MG63 (cell line): Measurements from ENCODE around the gene CCDC126. TPM values are rescaled to one million over a fixed set of nuclear protein-coding genes. Genes with fewer than 3 reads are reported as not detected.
"Not testable (repeated sequence)": the region's sequence is repeated elsewhere in the genome, so short reads cannot be mapped to it uniquely, and the experiment has no call there.

ENCODE experiments used
- DNase-seq: peaks from one replicate; pipeline ENCODE4 v3.0.0-alpha.2; 2020
- H3K27me3 ChIP-seq: fragments of 250-450 bp; sonication (Bioruptor Pico); 2 replicates; pipeline ENCODE4 v1.5.1; 2020; ENCODE audit warnings: mild to moderate bottlenecking, moderate library complexity
- H3K36me3 ChIP-seq: fragments of 250-450 bp; sonication (Bioruptor Pico); 2 replicates; pipeline ENCODE4 v1.5.1; 2020; ENCODE audit warnings: mild to moderate bottlenecking, moderate library complexity
- H3K4me3 ChIP-seq: fragments of 250-450 bp; sonication (Bioruptor Pico); 2 replicates; pipeline ENCODE4 v1.5.1; 2020; ENCODE audit warnings: mild to moderate bottlenecking, moderate library complexity
- H3K9me3 ChIP-seq: fragments of 250-450 bp; sonication (Bioruptor Pico); 2 replicates; pipeline ENCODE4 v1.5.1; 2020; ENCODE audit warnings: mild to moderate bottlenecking, moderate library complexity
- total RNA-seq: library from RNA; depleted of rRNA; stranded (reverse); fragments of >200 nt; shearing (Covaris generic); gene quantifications from 2 replicates; pipeline ENCODE4 v1.2.3, GENCODE V29; 2014; ENCODE audit warnings: low replicate concordance; rRNA removed

CCDC126 gene
- total RNA-seq = 6.3 and 10.7 TPM in 2 replicates

GRCh38 chr7:23597094-23598091 lies at the start of gene CCDC126:
Gene CCDC126, plus strand, starts transcription at chr7:23597382. Its CDS starts 13,934 bp downstream, at chr7:23611316.
- Histone ChIP-seq H3K27me3 (no peaks in the 10 kb centered on the region), H3K36me3 (no peaks in the 10 kb centered on the region), H3K9me3 (no peaks in the 10 kb centered on the region), H3K4me3 (peak within 1 kb of the TSS; percentile 71)
- peak; percentile 94 for DNase-seq

- H3K36me3 ChIP-seq = no peaks in the 10 kb centered on the region
- H3K27me3 ChIP-seq = no peaks in the 10 kb centered on the region
- DNase-seq = no peak
- no peak overlapping the region for H3K4me3 ChIP-seq
- no peaks in the 10 kb centered on the region for H3K9me3 ChIP-seq
Measured at GRCh38 chr7:23547662-23548061, 49.5 kb upstream of the CCDC126 start.

GRCh38 chr7:23558303-23558702 lies 38.9 kb upstream of the CCDC126 start:
- H3K27me3 ChIP-seq = no peaks in the 10 kb centered on the region
- no peak for DNase-seq
- no peaks in the 10 kb centered on the region; the same call in 1 of the 2 replicates for H3K9me3 ChIP-seq
- no peaks in the 10 kb centered on the region for H3K36me3 ChIP-seq
- no peak overlapping the region for H3K4me3 ChIP-seq

- H3K36me3 ChIP-seq = no peaks in the 10 kb centered on the region
- no peaks in the 10 kb centered on the region for H3K9me3 ChIP-seq
- peak; percentile 67 for DNase-seq
- H3K27me3 ChIP-seq = no peaks in the 10 kb centered on the region
- H3K4me3 ChIP-seq = no peak overlapping the region
Measured at GRCh38 chr7:23570592-23571200, 26.5 kb upstream of the CCDC126 start.

- H3K27me3 ChIP-seq, H3K4me3 ChIP-seq, DNase-seq, H3K36me3 ChIP-seq, H3K9me3 ChIP-seq: not testable (repeated sequence)
Measured at GRCh38 chr7:23581975-23582374, 15.2 kb upstream of the CCDC126 start.

- not testable (repeated sequence) for H3K9me3 ChIP-seq, H3K27me3 ChIP-seq, DNase-seq, H3K36me3 ChIP-seq, H3K4me3 ChIP-seq
Measured at GRCh38 chr7:23585304-23585703, 11.9 kb upstream of the CCDC126 start.

GRCh38 chr7:23586159-23586558 lies 11.0 kb upstream of the CCDC126 start:
- Histone ChIP-seq H3K4me3 (no peak overlapping the region), H3K36me3 (no peaks in the 10 kb centered on the region), H3K27me3 (no peaks in the 10 kb centered on the region), H3K9me3 (no peaks in the 10 kb centered on the region)
- DNase-seq = no peak

- H3K4me3 ChIP-seq = no peak overlapping the region
- no peak for DNase-seq
- no peaks in the 10 kb centered on the region for H3K27me3 ChIP-seq
- no peaks in the 10 kb centered on the region for H3K36me3 ChIP-seq
- H3K9me3 ChIP-seq = no peaks in the 10 kb centered on the region
Measured at GRCh38 chr7:23590529-23590928, 6.7 kb upstream of the CCDC126 start.

GRCh38 chr7:23593706-23594105 lies 3.5 kb upstream of the CCDC126 start:
- Histone ChIP-seq H3K9me3 (no peaks in the 10 kb centered on the region), H3K4me3 (no peak overlapping the region), H3K27me3 (no peaks in the 10 kb centered on the region), H3K36me3 (no peaks in the 10 kb centered on the region)
- DNase-seq = no peak

- Histone ChIP-seq H3K4me3 (no peak overlapping the region), H3K36me3 (no peaks in the 10 kb centered on the region), H3K27me3 (no peaks in the 10 kb centered on the region), H3K9me3 (no peaks in the 10 kb centered on the region)
- no peak for DNase-seq
Measured at GRCh38 chr7:23594879-23595604, 2.1 kb upstream of the CCDC126 start.

GRCh38 chr7:23598296-23598695 lies 1.1 kb downstream of the CCDC126 start:
- Histone ChIP-seq H3K4me3 (peak overlapping the region; percentile 71), H3K9me3 (no peaks in the 10 kb centered on the region), H3K27me3 (no peaks in the 10 kb centered on the region), H3K36me3 (no peaks in the 10 kb centered on the region)
- DNase-seq = no peak

GRCh38 chr7:23600236-23600635 lies 3.1 kb downstream of the CCDC126 start:
- Histone ChIP-seq H3K4me3 (no peak overlapping the region), H3K9me3 (no peaks in the 10 kb centered on the region), H3K36me3 (no peaks in the 10 kb centered on the region), H3K27me3 (no peaks in the 10 kb centered on the region)
- DNase-seq = no peak

GRCh38 chr7:23603632-23604295 lies 6.6 kb downstream of the CCDC126 start:
- Histone ChIP-seq H3K27me3 (no peaks in the 10 kb centered on the region), H3K9me3 (no peaks in the 10 kb centered on the region), H3K4me3 (no peak overlapping the region), H3K36me3 (no peaks in the 10 kb centered on the region)
- DNase-seq = no peak

GRCh38 chr7:23604296-23604640 lies 7.1 kb downstream of the CCDC126 start:
- DNase-seq = no peak
- no peaks in the 10 kb centered on the region for H3K27me3 ChIP-seq
- no peaks in the 10 kb centered on the region for H3K36me3 ChIP-seq
- H3K4me3 ChIP-seq = no peak overlapping the region
- no peaks in the 10 kb centered on the region for H3K9me3 ChIP-seq

GRCh38 chr7:23607130-23607529 lies 9.9 kb downstream of the CCDC126 start:
- DNase-seq = no peak
- Histone ChIP-seq H3K36me3 (no peaks in the 10 kb centered on the region), H3K4me3 (no peak overlapping the region), H3K9me3 (no peaks in the 10 kb centered on the region), H3K27me3 (no peaks in the 10 kb centered on the region)

- DNase-seq = no peak
- H3K9me3 ChIP-seq = no peaks in the 10 kb centered on the region
- H3K36me3 ChIP-seq = no peaks in the 10 kb centered on the region
- H3K4me3 ChIP-seq = no peak overlapping the region
- H3K27me3 ChIP-seq = no peaks in the 10 kb centered on the region
Measured at GRCh38 chr7:23607866-23608265, 10.7 kb downstream of the CCDC126 start.

GRCh38 chr7:23615331-23615730 lies 18.1 kb downstream of the CCDC126 start:
- Histone ChIP-seq H3K9me3 (peaks cover 4% of the 10 kb centered on the region; the same call in 1 of the 2 replicates), H3K27me3 (no peaks in the 10 kb centered on the region), H3K36me3 (no peaks in the 10 kb centered on the region), H3K4me3 (no peak overlapping the region)
- no peak for DNase-seq
